Activated CD4-positive, CD25-positive, alpha-beta regulatory T cell treated with anti-CD3 and anti-CD28 coated beads, Interleukin-2, amount 50 U/mL, for 16 hours (primary cell): Measurements from ENCODE around the gene ENOX1.

ENCODE experiments used
- DNase-seq: peaks from one replicate; pipeline ENCODE4 v3.0.0-alpha.2; 2020; ENCODE audit warnings: low read depth, low spot score

The ENOX1 gene

GRCh38 chr13:43487461-43487860, 299.3 kb downstream of the ENOX1 start:
- DNase-seq, result no peak

- no peak for DNase-seq
These were observed 302.1 kb downstream of the ENOX1 start for GRCh38 chr13:43484432-43485225.

DNA sequence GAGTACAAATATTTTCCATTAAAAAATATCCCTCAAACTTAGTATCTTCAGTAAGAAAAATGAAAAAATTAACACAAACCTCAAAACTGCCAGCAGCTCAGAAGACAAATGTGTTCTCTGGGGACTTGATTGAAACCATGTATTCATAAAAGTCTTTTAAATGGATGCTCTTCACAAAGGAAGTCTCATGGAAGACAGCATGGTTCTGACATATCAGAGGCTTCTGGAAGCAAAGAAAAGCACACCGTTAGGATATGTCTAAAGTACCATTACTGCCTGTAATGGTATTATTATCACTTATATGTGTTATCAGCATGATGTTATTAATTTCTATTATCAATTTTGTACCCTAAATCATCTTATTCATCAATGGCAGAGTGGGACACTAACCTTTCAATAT, 302.8 kb downstream of the ENOX1 start:
- no peak for DNase-seq

GRCh38 chr13:43482641-43483040, 304.1 kb downstream of the ENOX1 start:
- no peak for DNase-seq

- no peak for DNase-seq
These were observed 304.7 kb downstream of the ENOX1 start for GRCh38 chr13:43482026-43482425.

DNA sequence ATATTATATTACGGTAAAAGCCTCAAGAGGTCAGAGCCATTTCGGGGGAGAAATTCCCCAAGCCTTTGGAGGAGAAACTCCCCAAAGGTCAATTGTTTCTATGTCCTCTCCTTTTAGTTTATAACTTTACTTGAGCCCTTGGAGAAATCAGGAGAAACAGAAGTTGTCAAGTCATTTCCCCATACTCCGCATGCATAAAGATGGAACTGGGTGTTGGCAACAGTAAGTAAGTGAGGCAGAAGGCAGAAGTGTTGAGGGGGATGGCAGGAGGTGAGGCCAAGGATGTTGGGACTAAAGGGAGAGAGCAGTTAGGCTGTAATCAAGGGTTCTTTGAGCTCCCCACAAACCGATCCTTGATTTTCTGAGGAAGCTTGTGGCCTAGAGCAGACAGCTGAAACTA, 307.9 kb downstream of the ENOX1 start:
- no peak for DNase-seq

- DNase-seq, result no peak
These were observed 308.6 kb downstream of the ENOX1 start for GRCh38 chr13:43478211-43478610.

- DNase-seq, result no peak
These were observed 311.6 kb downstream of the ENOX1 start for GRCh38 chr13:43475140-43475539.

DNA sequence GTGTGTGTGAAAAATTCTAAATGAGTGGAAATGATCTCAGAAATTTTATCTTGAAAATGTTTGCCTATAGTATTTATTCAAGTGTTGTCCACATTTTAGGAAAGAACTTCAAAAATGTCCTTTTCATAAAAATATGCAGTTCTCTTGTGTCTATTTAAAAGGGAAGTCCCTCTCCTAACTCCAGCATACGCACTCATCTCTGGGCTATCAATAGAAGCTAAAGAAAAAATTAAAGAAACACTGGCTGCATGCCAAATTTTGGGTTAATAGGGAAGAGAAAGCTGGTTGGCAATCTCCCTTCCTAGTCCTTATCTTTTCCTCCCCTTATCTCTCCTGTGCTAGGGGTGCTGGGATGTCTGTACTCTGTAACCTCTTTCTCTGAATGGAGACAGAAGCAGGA, 313.3 kb downstream of the ENOX1 start:
- no peak for DNase-seq

GRCh38 chr13:43472980-43473379, 313.8 kb downstream of the ENOX1 start:
- no peak for DNase-seq

GRCh38 chr13:43472339-43472738, 314.4 kb downstream of the ENOX1 start:
- no peak for DNase-seq

DNA sequence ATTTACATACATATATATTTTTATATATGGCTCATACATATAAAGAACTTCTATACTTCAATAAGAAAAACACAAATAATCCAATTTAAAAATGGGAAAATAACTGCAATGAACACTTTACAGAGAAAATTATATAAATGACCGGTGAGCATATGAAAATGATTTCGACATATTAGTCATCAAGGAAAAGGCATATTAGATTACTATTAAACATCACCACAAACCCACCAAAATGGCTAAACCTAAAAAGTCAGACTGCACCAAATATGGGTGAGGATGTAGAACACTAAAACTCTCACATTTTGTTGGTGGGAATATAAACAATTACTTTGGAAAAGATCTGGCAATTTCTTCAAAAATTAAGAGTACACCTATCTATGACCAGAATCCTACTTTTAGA, 316.2 kb downstream of the ENOX1 start:
- no peak for DNase-seq

DNA sequence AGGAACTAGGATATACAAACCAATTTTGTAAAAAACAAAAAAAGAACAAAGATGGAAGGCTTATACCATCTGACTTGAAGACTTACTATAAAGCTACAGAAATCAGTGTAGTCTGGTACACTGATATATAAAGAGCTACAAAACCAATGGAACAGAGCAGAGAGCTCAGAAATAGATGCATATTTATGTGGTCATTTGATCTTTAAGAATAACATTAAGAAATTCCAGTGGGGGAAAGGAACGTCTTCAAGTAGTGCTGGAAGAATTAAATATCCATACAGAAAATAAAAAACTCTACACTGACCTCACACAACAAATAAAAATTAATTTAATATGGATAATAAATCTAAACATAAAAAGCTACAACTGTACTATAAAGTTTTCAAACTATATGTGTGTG, 317.0 kb downstream of the ENOX1 start:
- no peak for DNase-seq

GRCh38 chr13:43464578-43465264, 322.1 kb downstream of the ENOX1 start:
- DNase-seq, result no peak

- DNase-seq, result no peak
These were observed 338.0 kb downstream of the ENOX1 start for GRCh38 chr13:43448605-43449336.

DNA sequence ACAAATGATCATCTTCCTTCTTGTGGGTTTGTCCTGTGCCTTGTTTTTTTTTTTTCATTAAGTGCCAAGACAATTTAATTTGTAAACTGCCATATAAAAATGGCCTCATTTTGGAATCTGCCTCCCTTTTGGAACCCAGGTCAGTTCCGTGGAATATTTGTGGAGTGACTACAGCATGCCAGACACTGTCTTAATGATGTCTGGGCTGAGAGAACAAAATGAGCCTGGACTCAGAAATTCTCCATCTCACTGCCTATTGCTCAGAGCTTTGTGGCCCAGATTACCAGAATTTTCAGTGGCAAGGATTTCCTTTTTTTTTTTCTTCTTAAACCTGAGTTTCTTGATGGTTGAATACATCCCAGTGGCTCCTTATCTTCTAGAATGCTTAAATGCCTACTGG, 340.6 kb downstream of the ENOX1 start:
- no peak for DNase-seq

GRCh38 chr13:43445668-43446067, 341.1 kb downstream of the ENOX1 start:
- DNase-seq, result no peak

GRCh38 chr13:43444081-43444480, 342.7 kb downstream of the ENOX1 start:
- DNase-seq, result no peak

- no peak for DNase-seq
These were observed 344.8 kb downstream of the ENOX1 start for GRCh38 chr13:43441899-43442499.

DNA sequence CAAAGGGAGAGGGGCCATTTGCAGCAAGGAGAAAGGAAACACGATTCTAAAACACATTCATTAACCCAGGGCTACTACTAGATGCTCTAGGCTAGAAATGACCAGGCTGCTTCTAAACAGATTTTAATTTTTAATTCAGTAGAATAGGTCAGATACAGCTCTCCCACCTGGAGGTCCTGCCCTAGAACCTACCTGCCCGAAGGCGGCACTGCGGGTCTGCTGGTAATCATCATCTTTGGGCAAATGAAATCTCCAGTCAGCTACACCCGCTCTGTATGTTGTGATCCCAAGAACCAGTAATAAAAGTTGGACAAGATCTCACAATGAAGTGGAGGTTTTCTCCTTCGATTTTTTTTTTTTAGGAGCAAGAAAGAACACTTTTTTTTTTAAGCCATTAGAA, 345.3 kb downstream of the ENOX1 start:
- DNase-seq, result no peak

DNA sequence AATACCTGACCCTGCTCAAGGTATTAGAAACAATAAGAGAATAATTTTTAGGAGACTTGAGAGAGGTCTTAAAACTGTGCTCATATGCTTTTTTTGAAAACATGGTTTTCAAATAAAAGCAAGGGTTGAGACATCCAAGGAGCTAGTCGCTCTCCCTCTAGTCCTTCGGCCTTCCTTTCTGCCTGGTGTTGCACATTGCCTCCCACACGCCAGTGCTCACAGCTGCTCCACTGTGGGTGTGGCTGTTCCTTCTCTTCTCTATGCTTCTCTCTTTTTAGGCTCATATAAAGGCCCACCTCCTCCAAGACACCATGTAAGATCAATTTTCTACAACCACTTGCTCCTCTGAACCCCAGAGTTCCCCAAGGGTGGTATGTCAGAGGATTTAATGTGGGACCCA, 352.6 kb downstream of the ENOX1 start:
- no peak for DNase-seq

GRCh38 chr13:43433691-43434141, 353.1 kb downstream of the ENOX1 start:
- DNase-seq, result no peak
